HG02642 (cell line): ENCODE measurements around the gene KLF7.

Experiments used
- ATAC-seq: cut with Tn5 transposase; IDR thresholded peaks from one replicate; pipeline ENCODE4 v1.9.1; 2021; ENCODE audit warnings: mild to moderate bottlenecking; ENCODE audit not compliant: unreplicated experiment, poor library complexity

The KLF7 gene

GRCh38 chr2:207151048-207151447, 14.7 kb downstream of the KLF7 start:
- no peak for ATAC-seq

- peak; percentile 22 for ATAC-seq
Observed at GRCh38 chr2:207150284-207150683, 15.5 kb downstream of the KLF7 start.

GRCh38 chr2:207149249-207150213, 16.2 kb downstream of the KLF7 start:
- peak; percentile 89 for ATAC-seq

- ATAC-seq = no peak
Observed at GRCh38 chr2:207148020-207148419, 17.7 kb downstream of the KLF7 start.

- ATAC-seq = no peak
Observed at GRCh38 chr2:207144173-207144785, 21.5 kb downstream of the KLF7 start.

- peak; percentile 55 for ATAC-seq
Observed at GRCh38 chr2:207143215-207144172, 22.3 kb downstream of the KLF7 start.

GRCh38 chr2:207142461-207142860, 23.3 kb downstream of the KLF7 start:
- peak; percentile 43 for ATAC-seq

- no peak for ATAC-seq
Observed at GRCh38 chr2:207141386-207141785, 24.4 kb downstream of the KLF7 start.

- ATAC-seq = no peak
Observed at GRCh38 chr2:207140265-207140664, 25.5 kb downstream of the KLF7 start.

- no peak for ATAC-seq
Observed at GRCh38 chr2:207139552-207139951, 26.2 kb downstream of the KLF7 start.

GRCh38 chr2:207138627-207139297, 27.0 kb downstream of the KLF7 start:
- no peak for ATAC-seq

GRCh38 chr2:207137596-207138337, 28.0 kb downstream of the KLF7 start:
- no peak for ATAC-seq

GRCh38 chr2:207136874-207137273, 28.9 kb downstream of the KLF7 start:
- ATAC-seq = no peak

GRCh38 chr2:207135801-207136457, 29.8 kb downstream of the KLF7 start:
- ATAC-seq = no peak

GRCh38 chr2:207135340-207135739, 30.4 kb downstream of the KLF7 start:
- no peak for ATAC-seq

- ATAC-seq = no peak
Observed at GRCh38 chr2:207133820-207134519, 31.8 kb downstream of the KLF7 start.

GRCh38 chr2:207133458-207133819, 32.3 kb downstream of the KLF7 start:
- ATAC-seq = no peak

- ATAC-seq = no peak
Observed at GRCh38 chr2:207132019-207132418, 33.7 kb downstream of the KLF7 start.
